GM10266 (cell line): ENCODE results near the gene DDX3X.

ENCODE experiments used
- DNase-seq: peaks from one replicate; pipeline ENCODE4 v3.0.0; 2012; ENCODE audit errors: extremely low spot score
- TF ChIP-seq, protein P1 (sequence below): IDR thresholded peaks from 2 replicates; pipeline ENCODE4 v1.5.1; 2012; ENCODE audit warnings: mild to moderate bottlenecking, low read depth; ENCODE audit not compliant: control insufficient read depth, insufficient read depth; ENCODE audit errors: missing control alignments

Gene DDX3X

DNA sequence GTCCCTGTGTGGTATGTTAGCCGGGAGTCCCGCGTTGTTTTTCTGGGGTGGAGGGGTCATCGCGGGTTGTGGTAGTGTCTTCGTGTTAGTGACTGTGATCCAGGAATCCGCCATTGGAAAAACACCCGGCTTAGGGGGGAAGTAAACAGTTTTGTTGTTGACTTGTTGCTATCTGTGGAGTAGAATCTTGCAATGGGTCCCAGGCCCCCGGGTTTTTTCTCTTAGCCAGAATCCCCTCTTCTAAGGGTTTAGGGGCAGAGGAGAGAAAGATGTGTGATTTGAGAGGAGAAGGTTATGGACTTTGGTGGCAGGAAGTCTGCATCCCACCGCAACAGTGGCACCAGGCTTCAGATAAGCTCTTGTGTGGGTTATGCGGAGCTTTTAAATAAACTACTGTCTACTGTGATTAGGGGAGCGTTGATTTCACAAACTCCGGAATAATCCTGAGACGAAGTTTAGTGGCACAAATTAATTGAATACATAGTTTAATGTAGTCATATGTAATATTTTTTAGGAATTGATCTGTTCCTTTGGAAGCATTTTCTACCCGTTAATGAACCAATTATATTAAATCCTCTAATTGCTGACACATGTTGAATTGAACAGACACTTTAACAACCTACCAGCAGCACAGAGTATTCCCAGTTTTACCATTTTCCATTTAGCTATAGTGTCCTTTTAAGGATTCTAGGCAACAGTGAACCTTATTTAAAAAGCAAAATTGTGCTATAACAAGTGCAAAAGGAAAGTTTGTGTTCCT, 1.4 kb downstream of the DDX3X start:
- no peak for DNase-seq
- TF ChIP-seq, protein P1, sequence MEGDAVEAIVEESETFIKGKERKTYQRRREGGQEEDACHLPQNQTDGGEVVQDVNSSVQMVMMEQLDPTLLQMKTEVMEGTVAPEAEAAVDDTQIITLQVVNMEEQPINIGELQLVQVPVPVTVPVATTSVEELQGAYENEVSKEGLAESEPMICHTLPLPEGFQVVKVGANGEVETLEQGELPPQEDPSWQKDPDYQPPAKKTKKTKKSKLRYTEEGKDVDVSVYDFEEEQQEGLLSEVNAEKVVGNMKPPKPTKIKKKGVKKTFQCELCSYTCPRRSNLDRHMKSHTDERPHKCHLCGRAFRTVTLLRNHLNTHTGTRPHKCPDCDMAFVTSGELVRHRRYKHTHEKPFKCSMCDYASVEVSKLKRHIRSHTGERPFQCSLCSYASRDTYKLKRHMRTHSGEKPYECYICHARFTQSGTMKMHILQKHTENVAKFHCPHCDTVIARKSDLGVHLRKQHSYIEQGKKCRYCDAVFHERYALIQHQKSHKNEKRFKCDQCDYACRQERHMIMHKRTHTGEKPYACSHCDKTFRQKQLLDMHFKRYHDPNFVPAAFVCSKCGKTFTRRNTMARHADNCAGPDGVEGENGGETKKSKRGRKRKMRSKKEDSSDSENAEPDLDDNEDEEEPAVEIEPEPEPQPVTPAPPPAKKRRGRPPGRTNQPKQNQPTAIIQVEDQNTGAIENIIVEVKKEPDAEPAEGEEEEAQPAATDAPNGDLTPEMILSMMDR, result no peak

DNA sequence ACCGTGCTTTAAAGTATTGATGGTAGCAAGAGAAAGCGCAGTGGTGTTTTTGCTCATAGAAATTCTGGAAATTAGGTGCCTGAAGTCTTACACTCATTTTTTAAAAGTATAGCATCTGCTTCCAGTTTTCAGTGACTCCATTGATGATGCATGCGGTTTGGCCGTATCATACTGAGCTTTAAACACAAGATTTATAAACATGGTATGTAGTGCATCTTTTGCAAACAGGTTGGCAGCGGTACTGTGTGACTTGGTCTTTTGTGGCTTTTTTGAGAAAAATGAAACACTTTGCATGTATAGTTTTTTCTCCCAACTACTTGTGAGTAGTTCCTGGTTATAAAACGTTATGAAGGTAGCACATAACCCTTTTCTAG, 2.0 kb downstream of the DDX3X start:
- TF ChIP-seq, protein P1, result no peak
- DNase-seq, result no peak

DNA sequence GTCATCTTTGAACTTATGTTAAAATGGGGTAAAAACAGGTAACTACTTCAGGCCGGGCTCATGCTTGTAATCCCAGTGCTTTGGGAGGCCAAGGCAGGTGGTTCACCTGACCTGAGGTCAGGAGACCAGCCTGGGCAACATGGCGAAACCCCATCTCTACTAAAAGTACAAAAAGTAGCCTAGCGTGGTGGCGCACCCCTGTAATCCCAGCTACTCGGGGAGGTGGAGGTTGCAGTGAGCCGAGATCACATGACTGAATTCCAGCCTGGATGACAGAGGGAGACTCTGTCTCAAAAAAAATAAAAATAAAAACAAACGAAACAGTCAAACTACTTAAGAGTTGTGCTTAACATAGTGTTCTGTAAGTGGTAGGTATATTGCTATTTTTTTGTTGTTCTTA, 2.5 kb downstream of the DDX3X start:
- DNase-seq, result no peak
- TF ChIP-seq, protein P1, result no peak

DNA sequence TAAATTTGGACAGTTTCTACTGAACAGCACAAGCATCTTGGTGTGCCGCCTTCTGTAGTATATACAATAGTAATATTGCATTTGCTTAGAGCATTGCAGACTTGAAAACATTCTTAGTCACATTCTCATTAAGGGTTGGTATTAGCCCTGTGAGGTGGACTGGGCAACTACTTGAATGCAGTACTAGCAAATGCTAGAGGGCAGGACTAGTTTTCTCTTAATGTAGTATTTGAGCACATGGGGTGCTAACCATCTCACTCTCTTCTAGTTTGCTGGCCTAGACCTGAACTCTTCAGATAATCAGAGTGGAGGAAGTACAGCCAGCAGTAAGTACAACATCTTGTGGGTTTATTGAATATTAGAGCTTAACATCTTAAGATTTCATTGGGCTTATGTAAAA, 3.2 kb downstream of the DDX3X start:
- TF ChIP-seq, protein P1, result no peak

DNA sequence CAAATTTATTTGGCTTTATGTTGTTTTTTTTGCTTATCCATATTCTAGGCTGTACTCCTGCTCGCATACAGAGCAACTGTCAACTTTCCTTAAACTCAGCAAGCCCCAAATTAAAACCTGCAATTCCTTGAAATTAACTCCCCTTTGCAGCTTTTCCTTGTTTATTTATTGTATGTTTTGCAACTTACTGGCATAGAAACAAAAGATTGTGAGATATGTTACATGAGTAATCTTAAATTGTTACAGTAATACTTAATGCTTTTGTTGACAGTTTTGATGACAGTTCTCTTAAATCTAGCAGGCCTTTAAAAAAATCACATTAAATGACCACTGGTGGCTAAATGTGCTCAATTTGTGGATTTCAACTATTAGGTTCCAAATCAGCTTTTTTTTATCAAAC, 4.5 kb downstream of the DDX3X start:
- TF ChIP-seq, protein P1, result no peak
- DNase-seq, result no peak

More for the DNA sequence above, 3.2 kb downstream of the DDX3X start:
- no peak for DNase-seq

DNA sequence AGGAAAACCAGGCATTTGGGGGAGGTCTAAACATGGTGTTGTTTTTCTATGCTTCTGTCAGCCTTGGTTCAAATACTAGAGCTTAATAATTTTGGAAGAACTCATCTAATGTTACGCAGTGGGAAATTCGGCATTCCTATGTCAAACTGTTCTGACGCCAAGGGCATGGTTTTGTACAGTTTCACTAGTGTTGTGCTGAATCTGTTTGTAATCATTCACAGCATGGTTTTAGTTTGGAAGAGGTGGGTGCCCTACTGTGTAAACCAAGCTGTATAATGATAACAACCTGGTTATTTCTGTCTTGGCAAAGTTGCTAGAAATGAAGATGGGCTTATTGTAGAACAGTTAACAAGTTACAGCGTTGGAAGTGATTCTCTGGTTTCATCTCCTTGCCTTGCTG, 5.2 kb downstream of the DDX3X start:
- DNase-seq, result no peak

DNA sequence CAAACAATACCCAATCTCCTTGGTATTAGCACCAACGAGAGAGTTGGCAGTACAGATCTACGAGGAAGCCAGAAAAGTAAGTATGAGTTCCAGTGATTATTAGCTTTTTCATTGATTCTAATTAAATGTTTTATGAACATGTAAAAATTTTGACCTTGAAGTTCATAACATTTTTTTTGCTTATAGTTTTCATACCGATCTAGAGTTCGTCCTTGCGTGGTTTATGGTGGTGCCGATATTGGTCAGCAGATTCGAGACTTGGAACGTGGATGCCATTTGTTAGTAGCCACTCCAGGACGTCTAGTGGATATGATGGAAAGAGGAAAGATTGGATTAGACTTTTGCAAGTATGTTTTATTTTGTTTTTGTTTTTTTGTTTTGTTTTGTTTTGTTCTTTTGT, 10.1 kb downstream of the DDX3X start:
- DNase-seq, result no peak
- TF ChIP-seq, protein P1, result no peak

More for the DNA sequence above, 5.2 kb downstream of the DDX3X start:
- TF ChIP-seq, protein P1, result no peak
